LNCAP (cell line): ENCODE results near the gene NCS1.

Experiments used
- CTCF ChIP-seq: fragments of 450-650 bp; IDR thresholded peaks from 2 replicates; pipeline ENCODE4 v1.5.1; 2017; ENCODE audit warnings: mild to moderate bottlenecking

NCS1 gene

GRCh38 chr9:130149654-130150286 is 22.4 kb upstream of the NCS1 start:
- TF ChIP-seq CTCF, result no peak

GRCh38 chr9:130150779-130151382 is 21.3 kb upstream of the NCS1 start:
- no peak for TF ChIP-seq CTCF

- no peak for TF ChIP-seq CTCF
Observed at GRCh38 chr9:130154816-130155215, 17.4 kb upstream of the NCS1 start.

- no peak for TF ChIP-seq CTCF
Observed at GRCh38 chr9:130155647-130156046, 16.6 kb upstream of the NCS1 start.

GRCh38 chr9:130156672-130157071 is 15.5 kb upstream of the NCS1 start:
- no peak for TF ChIP-seq CTCF

- no peak for TF ChIP-seq CTCF
Observed at GRCh38 chr9:130157079-130157478, 15.1 kb upstream of the NCS1 start.

GRCh38 chr9:130158001-130158400 is 14.2 kb upstream of the NCS1 start:
- no peak for TF ChIP-seq CTCF
